T-helper 1 cell (primary cell): Measurements from ENCODE around the gene MTHFD2L.
A peak's percentile ranks its signal among the peaks of the same experiment; 100 is the strongest.
"Not testable (repeated sequence)": the region's sequence is repeated elsewhere in the genome, so short reads cannot be mapped to it uniquely, and the experiment has no call there.

Source experiments
- DNase-seq, 5 donors: peaks; one replicate each; pipeline ENCODE4 v3.0.0-alpha.2; 2012 to 2020

MTHFD2L gene

GRCh38 chr4:74311696-74312313 is 153.9 kb downstream of the MTHFD2L start:
- DNase-seq = peak in 2 of 5 donors; percentile 7 to 28

DNA sequence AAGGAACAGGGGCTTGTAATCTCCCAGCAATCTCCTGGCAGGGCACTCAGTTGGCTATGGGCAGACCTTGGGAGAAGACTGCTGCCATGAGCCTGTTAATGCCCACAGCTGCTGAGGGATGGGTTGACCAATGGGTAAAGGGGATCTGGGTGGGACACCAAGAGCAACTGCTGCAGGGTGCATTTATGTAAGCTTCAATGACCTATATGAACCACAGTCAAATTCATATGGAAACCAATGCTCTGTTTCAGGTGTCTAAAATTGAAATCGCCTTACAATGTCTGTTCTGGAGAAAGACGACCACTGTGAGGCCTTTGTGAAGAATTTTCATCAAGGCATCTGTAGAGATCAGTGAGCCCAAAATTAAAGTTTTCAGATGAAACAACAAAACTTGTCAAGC is 156.4 kb downstream of the MTHFD2L start:
- no peak for DNase-seq

DNA sequence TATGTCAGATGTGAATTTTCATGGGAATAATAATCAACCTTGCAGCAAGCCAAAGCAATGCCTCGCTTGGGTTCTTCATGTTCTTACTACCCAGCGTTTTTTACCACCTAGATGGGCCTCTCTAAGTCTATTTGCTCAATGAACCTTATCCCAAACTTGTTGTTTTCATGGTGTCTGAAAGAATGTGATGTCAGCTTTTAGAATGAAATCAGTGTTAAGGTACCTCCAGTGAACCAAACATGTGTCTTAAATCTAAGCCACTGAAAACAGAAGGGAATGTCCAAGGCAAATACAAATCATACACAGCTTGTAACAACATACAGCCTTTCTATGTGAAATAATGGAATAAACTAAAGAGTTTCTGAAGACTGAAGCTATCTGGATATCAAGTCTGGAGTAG is 157.0 kb downstream of the MTHFD2L start:
- no peak for DNase-seq

DNA sequence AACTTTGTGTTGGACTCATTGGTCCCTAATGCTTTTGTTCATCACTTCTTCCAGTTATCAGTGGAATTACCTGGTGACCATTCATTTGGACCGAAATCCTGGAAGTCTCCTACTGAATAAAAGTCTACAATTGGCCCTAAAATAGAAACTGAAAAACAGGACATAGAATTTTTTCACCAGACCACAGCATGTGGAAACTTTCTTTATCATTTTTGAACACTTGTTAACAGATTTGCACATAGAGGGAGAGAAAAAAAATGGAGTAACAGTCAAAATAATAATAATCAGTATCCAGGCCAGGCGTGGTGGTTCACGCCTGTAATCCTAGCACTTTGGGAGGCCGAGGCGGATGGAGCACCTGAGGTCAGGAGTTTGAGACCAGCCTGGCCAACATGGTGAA is 157.5 kb downstream of the MTHFD2L start:
- no peak for DNase-seq

DNA sequence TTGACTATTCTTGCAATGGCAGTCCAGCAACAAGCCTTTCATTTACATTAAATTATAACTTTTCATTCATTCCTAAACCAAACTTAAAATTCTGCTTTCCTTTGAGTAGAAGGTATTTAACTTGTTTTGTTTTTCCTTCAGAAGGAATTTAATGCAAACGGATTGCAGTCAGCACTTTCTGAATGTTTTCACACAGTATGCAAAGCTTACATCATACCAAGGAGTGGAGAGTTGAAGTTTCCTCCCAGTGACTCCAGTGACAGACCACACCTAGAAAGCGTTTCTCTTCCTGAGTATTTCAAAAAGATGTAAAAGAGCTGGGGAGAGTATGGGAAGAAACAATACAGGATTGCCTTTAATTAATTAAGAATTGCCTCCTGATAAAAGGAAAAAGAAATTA is 158.5 kb downstream of the MTHFD2L start:
- no peak for DNase-seq

GRCh38 chr4:74317616-74318246 is 159.8 kb downstream of the MTHFD2L start:
- DNase-seq = no peak

GRCh38 chr4:74318276-74318675 is 160.4 kb downstream of the MTHFD2L start:
- no peak for DNase-seq

DNA sequence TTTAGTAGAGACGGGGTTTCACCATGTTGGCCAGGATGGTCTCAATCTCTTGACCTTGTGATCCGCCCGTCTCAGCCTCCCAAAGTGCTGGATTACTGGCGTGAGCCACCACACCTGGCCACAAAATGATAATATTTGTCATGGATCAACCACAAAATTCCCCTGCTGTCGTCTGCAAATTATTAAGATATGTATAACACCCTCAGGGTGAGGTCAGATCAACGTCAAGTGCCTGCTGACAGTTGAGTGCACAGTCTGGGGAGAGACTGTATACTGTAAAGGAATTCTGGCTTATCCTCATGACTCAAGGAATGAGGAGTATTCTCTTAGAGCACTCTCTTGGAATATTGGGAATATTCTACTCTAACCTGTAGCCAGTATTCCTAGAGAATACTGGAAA is 161.6 kb downstream of the MTHFD2L start:
- DNase-seq = no peak

DNA sequence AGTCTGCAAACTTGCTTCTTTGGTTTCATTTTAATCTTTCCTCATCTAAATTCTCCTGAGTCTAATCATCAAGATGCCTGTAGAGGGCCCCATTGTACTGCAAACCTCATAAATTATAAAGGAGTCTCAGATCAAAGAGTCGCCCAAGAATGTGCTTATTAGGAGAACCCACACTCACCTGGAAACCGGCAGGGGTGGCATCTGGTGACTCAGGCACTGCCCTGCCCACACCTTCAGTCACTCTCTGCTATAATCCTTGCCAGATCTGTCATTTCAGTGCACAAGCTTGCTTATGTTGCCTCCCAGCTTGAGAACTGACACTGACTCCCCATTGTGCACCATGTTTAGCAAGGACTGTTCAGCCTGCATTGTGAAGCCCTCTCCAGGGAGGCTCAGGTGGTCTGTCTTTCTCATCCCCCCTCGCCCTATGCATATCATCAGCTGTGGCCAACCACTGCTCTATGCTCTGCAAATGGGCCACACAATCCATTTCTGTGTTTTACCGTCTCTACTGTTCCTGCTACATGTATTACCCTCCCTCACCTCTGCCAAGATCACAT is 162.7 kb downstream of the MTHFD2L start:
- DNase-seq = peak in 1 of 5 donors; percentile 23

GRCh38 chr4:74322301-74322700 is 164.4 kb downstream of the MTHFD2L start:
- DNase-seq = no peak

GRCh38 chr4:74323663-74324062 is 165.7 kb downstream of the MTHFD2L start:
- no peak for DNase-seq

- no peak for DNase-seq
These were observed 166.3 kb downstream of the MTHFD2L start for GRCh38 chr4:74324262-74324661.

DNA sequence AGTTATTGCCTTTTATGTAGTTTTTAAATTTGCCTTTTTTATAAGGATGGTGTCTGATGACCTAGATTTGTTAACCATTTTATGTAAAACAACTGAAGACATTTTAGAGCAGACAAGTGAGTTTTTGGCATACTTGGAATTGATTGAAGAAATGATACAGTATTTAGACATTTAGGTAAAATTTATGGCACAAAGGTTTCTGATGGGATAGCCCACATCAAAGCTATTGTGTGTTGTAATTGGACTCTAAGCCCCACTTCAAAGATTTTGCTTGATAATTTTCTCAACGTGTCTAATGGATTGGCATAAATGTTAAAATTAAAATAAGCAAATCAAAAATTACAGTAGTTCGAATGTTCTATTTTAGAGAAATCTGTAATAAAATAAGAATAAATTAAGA is 168.0 kb downstream of the MTHFD2L start:
- no peak for DNase-seq

- DNase-seq = no peak
These were observed 169.8 kb downstream of the MTHFD2L start for GRCh38 chr4:74327762-74328161.

DNA sequence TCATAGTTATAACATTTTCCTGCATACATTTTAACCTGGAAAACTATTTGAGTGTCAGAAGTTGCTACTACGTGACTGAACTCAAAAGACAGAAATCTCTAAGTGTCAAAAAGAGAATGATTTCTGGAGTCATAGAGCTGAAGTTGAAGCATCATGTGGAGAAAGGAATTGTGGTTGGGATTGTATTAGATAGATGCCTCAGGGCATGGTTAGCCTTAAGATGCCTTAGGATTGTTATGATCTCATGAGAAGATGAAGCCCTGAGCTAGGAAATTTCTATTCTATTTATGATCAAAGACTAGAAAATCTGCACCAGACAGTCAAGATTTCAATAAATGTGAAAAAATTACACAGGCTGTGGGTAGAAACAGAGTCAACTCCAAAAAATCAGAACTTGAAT is 170.6 kb downstream of the MTHFD2L start:
- no peak for DNase-seq

GRCh38 chr4:74329307-74329706 is 171.4 kb downstream of the MTHFD2L start:
- no peak for DNase-seq

GRCh38 chr4:74330295-74330750 is 172.4 kb downstream of the MTHFD2L start:
- no peak for DNase-seq

GRCh38 chr4:74331252-74331651 is 173.3 kb downstream of the MTHFD2L start:
- no peak for DNase-seq

GRCh38 chr4:74331944-74332343 is 174.0 kb downstream of the MTHFD2L start:
- DNase-seq = no peak

- no peak for DNase-seq
These were observed 176.7 kb downstream of the MTHFD2L start for GRCh38 chr4:74334636-74335035.

- no peak for DNase-seq
These were observed 177.6 kb downstream of the MTHFD2L start for GRCh38 chr4:74335341-74336021.

GRCh38 chr4:74338792-74339333 is 180.9 kb downstream of the MTHFD2L start:
- DNase-seq = no peak

DNA sequence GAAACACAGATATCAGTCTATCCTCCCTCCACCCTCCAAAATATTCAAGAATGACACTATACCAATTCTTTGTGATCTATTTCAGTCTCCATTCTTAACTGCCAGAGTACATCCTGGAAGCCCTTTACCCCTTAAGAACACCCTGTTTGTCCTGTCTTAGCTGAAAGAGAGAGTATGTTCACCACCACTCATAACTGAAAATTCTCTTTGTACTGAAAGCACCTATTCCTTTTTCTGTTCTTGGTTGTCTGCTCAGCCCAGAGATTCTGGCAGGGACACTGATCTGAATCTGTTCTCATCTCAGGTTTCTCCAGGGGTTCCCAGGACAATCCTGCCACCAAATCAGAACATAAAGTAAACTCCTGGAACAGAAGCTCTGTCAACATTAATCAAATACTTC is 181.6 kb downstream of the MTHFD2L start:
- DNase-seq = no peak

DNA sequence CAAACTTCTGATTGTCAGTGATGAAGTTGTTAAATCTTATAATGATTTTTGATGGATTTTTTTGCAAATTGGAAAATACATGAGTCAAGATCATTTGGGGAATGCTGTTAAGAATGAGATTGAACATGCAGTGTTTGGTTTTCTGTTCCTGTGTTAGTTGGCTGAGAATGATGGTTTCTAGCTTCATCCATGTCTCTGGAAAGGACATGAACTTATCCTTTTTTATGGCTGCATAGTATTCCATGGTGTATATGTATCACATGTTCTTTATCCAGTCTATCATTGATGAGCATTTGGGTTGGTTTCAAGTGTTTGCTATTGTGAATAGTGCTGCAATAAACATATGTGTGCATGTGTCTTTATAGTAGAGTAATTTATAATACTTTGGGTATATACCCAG is 182.5 kb downstream of the MTHFD2L start:
- not testable (repeated sequence) for DNase-seq
